MG63 (cell line): ENCODE results near the gene MARCHF6. TPM values are rescaled to one million over a fixed set of nuclear protein-coding genes. Genes with fewer than 3 reads are reported as not detected.
A peak's percentile ranks its signal among the peaks of the same experiment; 100 is the strongest.

Source experiments
- DNase-seq: peaks from one replicate; pipeline ENCODE4 v3.0.0-alpha.2; 2020
- H3K27me3 ChIP-seq: fragments of 250-450 bp; sonication (Bioruptor Pico); 2 replicates; pipeline ENCODE4 v1.5.1; 2020; ENCODE audit warnings: mild to moderate bottlenecking, moderate library complexity
- H3K36me3 ChIP-seq: fragments of 250-450 bp; sonication (Bioruptor Pico); 2 replicates; pipeline ENCODE4 v1.5.1; 2020; ENCODE audit warnings: mild to moderate bottlenecking, moderate library complexity
- H3K4me3 ChIP-seq: fragments of 250-450 bp; sonication (Bioruptor Pico); 2 replicates; pipeline ENCODE4 v1.5.1; 2020; ENCODE audit warnings: mild to moderate bottlenecking, moderate library complexity
- H3K9me3 ChIP-seq: fragments of 250-450 bp; sonication (Bioruptor Pico); 2 replicates; pipeline ENCODE4 v1.5.1; 2020; ENCODE audit warnings: mild to moderate bottlenecking, moderate library complexity
- total RNA-seq: library from RNA; depleted of rRNA; stranded (reverse); fragments of >200 nt; shearing (Covaris generic); gene quantifications from 2 replicates; pipeline ENCODE4 v1.2.3, GENCODE V29; 2014; ENCODE audit warnings: low replicate concordance

Gene MARCHF6
- total RNA-seq, 1 experiment from 2014 or later: 72.8 TPM

DNA sequence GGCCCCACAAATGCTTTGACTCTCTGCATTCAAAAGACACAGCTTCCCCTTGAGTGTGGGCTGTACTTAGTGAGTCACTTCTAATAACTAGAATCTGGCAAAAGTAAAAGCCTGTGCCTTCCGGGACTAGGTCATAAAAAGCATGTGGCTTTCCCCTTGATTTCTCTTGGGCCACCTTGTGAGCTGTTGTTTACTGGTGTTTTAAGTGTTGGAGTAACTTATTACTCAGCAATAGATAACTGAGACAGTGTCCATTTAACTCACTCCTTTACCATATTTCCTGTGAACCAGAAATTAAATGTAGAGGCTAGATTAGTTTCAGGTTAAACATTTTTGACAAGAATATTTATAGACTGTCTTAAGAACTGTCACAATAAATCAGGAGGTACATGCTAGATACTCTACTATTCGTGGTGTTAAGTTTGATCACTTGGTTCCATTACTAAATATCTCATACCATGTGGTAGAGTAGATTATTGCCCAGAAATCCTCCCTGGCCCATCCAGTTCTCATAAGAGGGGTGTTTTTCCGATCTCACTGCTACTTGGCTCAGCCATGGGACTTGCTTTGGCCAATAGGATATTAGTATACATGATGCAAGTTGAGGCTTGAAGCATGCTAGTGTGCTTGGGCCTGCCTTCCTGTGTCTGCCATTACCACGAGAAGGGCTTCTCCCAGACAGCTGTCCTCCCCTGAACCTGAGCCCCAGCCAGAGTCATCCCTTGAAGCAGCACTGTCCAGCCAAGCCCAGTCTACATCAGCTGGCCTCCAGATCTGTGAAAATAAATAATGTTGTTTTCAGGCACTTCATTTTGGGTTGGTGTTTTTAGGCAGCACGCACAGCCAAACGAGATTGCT is 35.4 kb upstream of the MARCHF6 start:
- Histone ChIP-seq H3K9me3 (peaks cover 12% of the 10 kb centered on the region), H3K36me3 (no peaks in the 10 kb centered on the region), H3K4me3 (no peak overlapping the region), H3K27me3 (no peaks in the 10 kb centered on the region)
- no peak for DNase-seq

GRCh38 chr5:10319202-10319851 is 34.2 kb upstream of the MARCHF6 start:
- Histone ChIP-seq H3K4me3 (no peak overlapping the region), H3K27me3 (no peaks in the 10 kb centered on the region), H3K36me3 (no peaks in the 10 kb centered on the region), H3K9me3 (peaks cover 12% of the 10 kb centered on the region)
- DNase-seq: no peak

DNA sequence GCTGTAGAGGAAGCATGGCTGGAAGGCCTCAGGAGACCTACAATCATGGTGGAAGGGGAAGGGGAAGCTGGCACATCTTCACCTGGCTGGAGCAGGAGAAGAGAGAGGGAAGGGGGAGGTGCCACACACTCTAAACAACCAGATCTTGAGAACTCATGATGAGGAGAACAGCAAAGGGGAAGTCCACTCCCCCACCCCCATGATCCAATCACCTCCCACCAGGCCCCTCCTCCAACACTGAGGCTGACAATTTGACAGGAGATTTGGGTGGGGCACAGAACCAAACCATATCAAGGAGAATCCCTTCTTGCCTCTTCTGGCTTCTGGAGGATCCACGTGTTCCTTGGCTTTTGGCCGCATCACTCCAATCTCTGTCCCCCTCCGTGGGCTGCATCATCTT is 32.7 kb upstream of the MARCHF6 start:
- peaks cover 12% of the 10 kb centered on the region for H3K9me3 ChIP-seq
- H3K36me3 ChIP-seq: no peaks in the 10 kb centered on the region
- DNase-seq: no peak
- no peaks in the 10 kb centered on the region for H3K27me3 ChIP-seq
- H3K4me3 ChIP-seq: no peak overlapping the region

DNA sequence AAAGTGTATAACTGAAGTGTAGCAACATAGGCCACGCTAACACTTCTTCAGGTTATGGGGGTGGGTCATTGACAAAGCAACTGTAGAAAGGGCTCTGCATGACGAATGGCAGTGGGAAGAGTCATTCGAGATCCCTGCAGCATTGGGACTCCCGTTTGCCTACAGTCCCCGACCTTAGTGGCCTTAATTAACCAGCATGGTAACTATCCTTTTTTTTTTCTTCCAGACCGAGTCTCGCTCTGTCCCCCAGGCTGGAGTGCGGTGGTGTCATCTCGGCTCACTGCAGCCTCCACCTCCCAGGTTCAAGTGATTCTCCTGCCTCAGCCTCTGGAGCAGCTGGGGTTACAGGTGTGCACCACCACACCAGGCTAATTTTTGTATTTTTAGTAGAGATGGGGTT is 31.6 kb upstream of the MARCHF6 start:
- Histone ChIP-seq H3K9me3 (peaks cover 12% of the 10 kb centered on the region), H3K4me3 (no peak overlapping the region), H3K36me3 (no peaks in the 10 kb centered on the region), H3K27me3 (no peaks in the 10 kb centered on the region)
- no peak for DNase-seq

GRCh38 chr5:10323588-10324488 is 29.7 kb upstream of the MARCHF6 start:
- Histone ChIP-seq H3K9me3 (0 out of 2 replicates have a peak, but pooled peaks cover under 1% of the 10 kb centered on the region), H3K36me3 (no peaks in the 10 kb centered on the region), H3K4me3 (no peak overlapping the region), H3K27me3 (no peaks in the 10 kb centered on the region)
- DNase-seq: no peak

- Histone ChIP-seq H3K36me3 (no peaks in the 10 kb centered on the region), H3K9me3 (no peaks in the 10 kb centered on the region), H3K4me3 (no peak overlapping the region), H3K27me3 (no peaks in the 10 kb centered on the region)
- DNase-seq: no peak
These were observed 28.8 kb upstream of the MARCHF6 start for GRCh38 chr5:10324518-10325370.

- H3K36me3 ChIP-seq: no peaks in the 10 kb centered on the region
- no peak overlapping the region for H3K4me3 ChIP-seq
- no peaks in the 10 kb centered on the region for H3K27me3 ChIP-seq
- no peak for DNase-seq
- no peaks in the 10 kb centered on the region for H3K9me3 ChIP-seq
These were observed 25.2 kb upstream of the MARCHF6 start for GRCh38 chr5:10328323-10328722.

DNA sequence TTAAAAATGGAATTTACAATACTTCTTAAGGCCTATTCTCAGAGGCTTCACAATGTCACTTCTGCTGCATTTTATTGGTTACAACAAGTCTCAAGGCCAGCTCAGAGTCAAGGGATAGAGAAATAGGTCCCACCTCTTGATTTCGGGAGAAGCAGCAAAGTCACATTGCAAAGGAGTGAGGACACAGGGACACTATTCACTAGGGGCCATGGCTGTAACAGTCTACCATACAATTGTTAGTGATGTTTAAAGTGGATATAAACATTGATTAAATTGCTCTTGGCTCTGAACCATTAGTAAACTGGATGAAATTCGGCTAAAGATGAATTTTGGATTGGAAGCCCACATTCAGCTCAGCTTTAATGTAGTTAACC is 24.1 kb upstream of the MARCHF6 start:
- no peak for DNase-seq
- H3K4me3 ChIP-seq: no peak overlapping the region
- H3K36me3 ChIP-seq: no peaks in the 10 kb centered on the region

DNA sequence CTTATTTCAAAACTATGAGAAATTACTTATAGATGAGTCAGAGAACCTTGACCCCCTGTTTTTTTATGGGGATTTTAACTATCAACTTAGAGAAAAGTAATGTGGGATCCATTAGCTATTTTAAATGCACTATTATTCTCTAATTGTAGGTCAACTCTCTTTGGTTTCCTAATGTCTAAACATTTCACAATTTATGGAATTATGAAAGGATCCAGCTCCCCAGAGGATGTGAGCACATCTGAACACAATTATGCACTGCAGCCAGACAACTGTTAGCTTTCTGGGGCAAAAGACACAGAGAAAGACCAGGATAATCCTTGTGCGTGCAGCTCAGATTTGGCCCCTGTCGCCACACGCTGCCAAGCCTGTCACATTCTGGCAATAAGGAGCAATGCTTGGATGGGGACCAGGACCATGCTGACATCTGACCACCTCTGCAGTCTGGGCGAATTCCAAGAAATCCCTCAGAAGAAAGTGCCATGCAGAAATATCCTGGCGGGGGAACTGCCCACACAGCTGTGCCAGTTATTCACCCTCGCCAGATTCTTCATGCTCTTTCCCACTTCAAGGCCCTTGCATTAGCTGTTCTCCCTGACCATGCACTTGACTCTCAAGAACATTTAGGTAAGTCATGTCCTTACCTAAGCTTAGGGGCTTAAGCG is 23.5 kb upstream of the MARCHF6 start:
- H3K9me3 ChIP-seq: no peaks in the 10 kb centered on the region
- H3K27me3 ChIP-seq: no peaks in the 10 kb centered on the region
- DNase-seq: peak; percentile 93
- H3K4me3 ChIP-seq: no peak overlapping the region
- H3K36me3 ChIP-seq: no peaks in the 10 kb centered on the region

More for the DNA sequence above, 24.1 kb upstream of the MARCHF6 start:
- no peaks in the 10 kb centered on the region for H3K9me3 ChIP-seq
- H3K27me3 ChIP-seq: no peaks in the 10 kb centered on the region

GRCh38 chr5:10330511-10331230 is 22.8 kb upstream of the MARCHF6 start:
- DNase-seq: peak; percentile 82
- no peaks in the 10 kb centered on the region for H3K27me3 ChIP-seq
- H3K9me3 ChIP-seq: no peaks in the 10 kb centered on the region
- no peak overlapping the region for H3K4me3 ChIP-seq
- no peaks in the 10 kb centered on the region for H3K36me3 ChIP-seq

DNA sequence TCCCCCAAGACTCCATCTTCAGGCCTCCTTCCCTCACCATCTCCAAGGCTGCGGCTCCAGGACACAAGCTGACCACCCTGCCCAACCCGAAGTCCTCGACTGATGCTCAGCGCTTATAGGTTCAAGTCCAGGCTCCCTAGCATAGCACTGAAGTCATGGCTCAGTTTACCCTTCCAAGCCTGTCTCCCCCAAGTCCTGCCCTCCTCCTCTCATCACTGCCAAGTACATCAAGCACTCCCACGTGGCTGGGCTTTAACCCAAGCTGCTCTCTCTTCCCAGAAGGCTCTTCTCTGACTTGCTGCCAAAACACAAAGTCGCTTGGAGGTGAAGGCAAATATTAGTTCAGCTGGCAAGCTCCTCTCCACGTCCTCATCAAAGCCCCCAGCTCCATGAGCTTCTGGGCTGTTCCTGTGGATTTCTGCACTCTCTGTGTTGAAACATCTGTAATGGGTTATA is 22.1 kb upstream of the MARCHF6 start:
- H3K36me3 ChIP-seq: no peaks in the 10 kb centered on the region
- no peak overlapping the region for H3K4me3 ChIP-seq
- H3K27me3 ChIP-seq: no peaks in the 10 kb centered on the region
- H3K9me3 ChIP-seq: no peaks in the 10 kb centered on the region
- DNase-seq: peak; percentile 76

DNA sequence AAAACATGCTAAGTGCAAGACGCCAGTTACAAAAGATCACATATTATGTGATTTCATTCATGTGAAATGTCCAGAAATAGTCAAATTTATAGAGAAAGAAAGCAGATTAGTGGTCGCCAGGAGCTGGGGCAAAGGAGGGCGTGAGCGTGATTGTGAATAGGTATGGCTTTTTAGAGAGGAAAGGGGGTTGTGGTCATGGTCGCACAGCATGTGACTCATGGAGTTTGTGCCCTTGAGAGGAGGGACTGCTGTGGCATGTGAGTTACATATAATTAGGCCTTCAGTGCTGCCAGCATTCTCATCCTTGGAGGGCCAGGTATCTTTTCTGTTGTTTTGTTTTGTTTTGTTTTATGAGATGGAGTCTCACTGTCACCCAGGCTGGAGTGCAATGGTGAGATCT is 21.2 kb upstream of the MARCHF6 start:
- no peak for DNase-seq
- H3K9me3 ChIP-seq: no peaks in the 10 kb centered on the region
- no peaks in the 10 kb centered on the region for H3K27me3 ChIP-seq
- no peaks in the 10 kb centered on the region for H3K36me3 ChIP-seq
- no peak overlapping the region for H3K4me3 ChIP-seq

DNA sequence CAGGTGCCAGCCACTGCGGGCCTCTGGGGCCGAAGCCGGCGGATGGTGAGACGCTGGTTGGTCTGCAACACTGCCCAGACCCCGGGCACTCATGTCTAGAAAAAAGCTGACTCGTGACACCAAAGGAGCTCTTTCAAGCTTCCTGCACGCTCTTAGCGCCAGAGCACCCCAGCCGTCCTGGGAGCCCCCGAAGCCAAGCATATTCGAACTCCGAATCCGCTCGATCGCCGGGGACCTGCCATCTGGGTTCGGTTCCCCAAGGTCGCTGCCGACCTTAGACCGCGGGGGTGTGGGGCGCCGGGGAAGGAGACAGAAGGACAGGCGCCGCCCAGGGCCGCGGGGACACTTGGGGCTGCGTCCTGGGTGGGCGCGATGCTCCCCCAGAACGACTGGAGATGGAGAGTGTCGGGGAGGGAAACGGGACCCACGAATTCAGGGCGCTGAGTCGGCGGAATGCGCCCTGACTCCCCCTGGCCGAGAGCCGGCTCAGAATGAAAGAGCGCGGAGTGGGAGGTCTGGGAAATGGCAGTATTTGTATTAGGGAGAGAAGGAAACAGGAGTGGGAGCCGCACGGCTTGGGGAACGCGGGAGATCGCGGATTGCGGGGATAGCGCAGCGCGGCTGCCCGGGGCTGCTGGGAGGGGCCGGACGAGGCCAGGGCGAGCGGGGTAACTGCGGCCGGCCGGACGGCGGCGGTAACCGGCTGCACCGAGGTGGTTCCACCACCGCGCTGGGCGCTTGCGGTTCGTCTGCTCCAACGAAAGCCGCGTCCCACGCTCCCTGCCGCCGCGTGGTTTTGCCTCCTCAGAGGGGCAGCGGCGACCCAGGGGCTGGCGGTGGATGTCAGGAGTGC is 20.1 kb upstream of the MARCHF6 start:
- H3K36me3 ChIP-seq: no peaks in the 10 kb centered on the region
- no peaks in the 10 kb centered on the region for H3K9me3 ChIP-seq
- H3K27me3 ChIP-seq: no peaks in the 10 kb centered on the region
- peak overlapping the region; percentile 33 for H3K4me3 ChIP-seq
- DNase-seq: peak; percentile 64

DNA sequence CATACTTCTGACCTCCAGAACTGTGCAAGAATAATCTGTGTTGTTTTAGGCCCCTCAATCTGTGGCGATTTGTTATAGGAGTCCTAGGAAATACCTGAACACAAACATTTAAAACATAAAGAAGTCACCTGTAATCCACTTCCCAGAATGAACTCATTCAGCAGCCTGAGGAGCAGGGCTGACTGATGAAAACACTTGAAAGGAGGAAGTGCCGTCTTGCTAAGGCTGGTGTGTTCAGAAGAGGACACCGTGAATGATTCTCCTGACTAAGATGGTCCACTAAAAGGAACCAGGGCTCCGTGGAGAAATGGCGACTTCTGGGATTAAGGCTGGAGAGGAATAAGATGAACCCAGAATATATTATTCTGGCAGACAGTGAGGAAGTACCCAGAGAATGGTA is 18.7 kb upstream of the MARCHF6 start:
- Histone ChIP-seq H3K27me3 (no peaks in the 10 kb centered on the region), H3K4me3 (no peak overlapping the region), H3K9me3 (no peaks in the 10 kb centered on the region), H3K36me3 (no peaks in the 10 kb centered on the region)
- DNase-seq: no peak
